GM19372 (cell line): ENCODE results near the gene RXRA.
A peak's percentile ranks its signal among the peaks of the same experiment; 100 is the strongest.

Source experiments
- ATAC-seq: cut with Tn5 transposase; IDR thresholded peaks from one replicate; pipeline ENCODE4 v1.9.1; 2021; ENCODE audit warnings: mild to moderate bottlenecking, low read depth, moderate library complexity; ENCODE audit not compliant: unreplicated experiment

Gene RXRA

DNA sequence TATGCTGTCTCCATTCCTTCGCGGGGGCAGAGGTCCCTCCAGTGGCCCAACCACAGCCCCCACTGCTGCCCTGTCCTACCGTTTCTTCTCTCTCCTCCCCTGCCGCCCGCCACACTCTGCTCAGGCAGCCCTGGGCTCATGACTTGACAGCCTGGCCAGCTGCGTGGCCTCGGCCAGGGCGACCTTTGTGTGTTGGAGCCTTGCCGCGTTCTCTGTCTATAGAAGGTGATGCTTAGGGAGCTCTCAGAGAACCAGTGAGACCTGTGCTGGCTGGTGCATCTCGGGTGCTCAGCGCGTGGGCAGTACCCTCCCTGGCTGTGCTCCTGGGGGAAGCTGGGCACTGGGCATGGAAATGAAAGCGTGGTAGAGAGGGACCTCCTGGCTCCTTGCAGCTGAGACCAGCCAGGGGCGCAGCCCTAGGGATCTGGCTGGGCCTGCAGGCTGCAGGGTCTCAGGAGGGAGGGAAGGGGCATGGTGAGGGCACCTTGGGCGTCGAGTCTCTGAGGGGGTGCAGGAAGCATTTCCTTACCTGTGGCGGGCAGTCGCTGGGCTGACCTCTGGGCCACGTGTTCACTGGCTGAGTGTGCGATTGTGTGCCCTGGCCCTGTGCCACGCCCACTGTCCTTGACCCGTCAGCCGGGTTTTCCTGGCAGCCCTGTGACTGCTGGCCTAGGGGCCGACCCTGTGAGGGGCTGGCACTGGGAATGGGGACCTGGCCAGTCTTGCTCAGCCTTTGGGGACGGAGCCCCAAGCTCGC lies 50.3 kb downstream of the RXRA start:
- no peak for ATAC-seq

DNA sequence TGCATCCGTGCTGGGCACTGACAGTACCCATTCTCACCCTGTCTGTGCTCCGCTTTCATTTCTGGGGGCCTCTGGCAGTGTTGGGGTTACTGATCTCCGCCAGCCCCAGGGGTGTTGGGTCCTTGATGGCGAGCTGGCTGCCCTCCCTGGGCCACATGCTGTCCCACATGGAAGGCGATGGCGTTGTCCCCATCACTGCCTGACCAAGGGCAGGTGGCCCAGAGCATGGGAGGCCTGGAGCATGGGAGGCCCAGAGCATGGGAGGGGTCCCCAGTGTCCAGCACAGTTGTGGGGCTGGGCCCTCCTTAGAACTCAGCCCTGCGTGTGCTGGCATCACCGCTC lies 50.9 kb downstream of the RXRA start:
- no peak for ATAC-seq

DNA sequence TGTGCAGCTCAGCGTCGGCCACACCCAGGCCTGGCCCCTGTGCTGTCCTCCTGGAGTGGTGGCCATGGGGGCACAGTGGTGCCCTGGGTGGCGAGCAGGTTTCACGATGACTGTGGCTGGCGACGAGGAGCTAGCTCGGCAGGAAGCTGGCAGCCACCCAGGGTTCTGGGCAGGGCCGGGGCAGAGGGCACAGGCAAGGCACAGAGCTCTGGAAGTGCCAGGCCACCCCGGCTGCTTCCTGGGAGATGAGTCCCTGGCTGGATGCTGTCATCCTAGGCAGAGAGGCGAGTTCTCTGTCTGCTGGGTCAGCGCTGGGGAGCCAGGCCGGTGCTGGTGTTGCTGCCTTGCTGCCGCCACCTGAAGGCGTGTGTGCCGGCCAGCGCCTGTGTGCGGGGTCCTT lies 51.7 kb downstream of the RXRA start:
- no peak for ATAC-seq

DNA sequence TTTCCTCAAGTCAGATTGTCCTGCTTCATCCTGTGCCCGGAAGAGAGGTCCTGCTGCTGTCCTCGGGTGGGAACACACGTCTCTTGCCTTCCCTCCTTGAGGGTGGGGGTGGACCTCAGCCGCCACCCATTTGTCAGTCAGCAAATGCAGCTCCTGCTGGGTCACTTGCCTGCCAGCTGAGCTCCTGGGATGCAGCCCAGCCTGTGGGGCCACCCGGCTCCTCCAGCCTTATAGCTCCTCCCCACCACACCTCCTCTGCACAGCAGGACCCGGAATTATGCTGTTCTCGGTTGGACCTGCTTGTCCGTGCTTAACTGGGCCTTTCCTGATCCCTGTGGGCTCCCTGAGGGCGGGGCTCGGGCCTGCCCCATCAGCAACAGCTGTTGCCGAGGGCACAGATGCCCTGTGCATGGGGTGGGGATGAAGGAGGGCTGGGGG lies 52.7 kb downstream of the RXRA start:
- ATAC-seq, result no peak

DNA sequence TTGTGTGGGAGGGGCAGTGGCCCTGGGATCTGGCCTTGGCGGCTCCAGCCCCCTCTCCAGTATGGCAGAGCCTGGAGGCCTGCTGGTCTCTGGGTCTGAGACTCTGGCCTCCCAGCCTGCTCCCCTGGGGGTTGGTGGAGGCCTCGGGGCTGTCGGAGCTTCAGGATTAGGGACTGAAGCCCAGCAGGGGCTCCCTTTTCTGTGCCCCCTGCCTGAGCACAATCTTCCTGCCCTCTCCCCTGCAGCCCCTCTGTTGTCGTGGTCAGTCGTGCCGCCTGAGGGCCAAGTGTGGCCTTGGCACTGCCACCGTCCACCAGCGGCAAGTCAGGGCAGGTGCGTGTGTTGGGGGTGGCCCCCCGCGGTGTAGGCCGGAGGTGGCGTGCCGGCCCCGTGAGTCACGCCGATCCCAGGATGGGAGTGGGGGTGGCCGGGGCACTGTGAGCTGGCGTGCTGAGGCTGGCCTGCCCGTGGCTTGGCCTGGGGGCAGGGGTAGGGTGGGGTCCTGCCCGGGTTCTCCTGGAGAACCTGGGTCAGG lies 53.6 kb downstream of the RXRA start:
- no peak for ATAC-seq

DNA sequence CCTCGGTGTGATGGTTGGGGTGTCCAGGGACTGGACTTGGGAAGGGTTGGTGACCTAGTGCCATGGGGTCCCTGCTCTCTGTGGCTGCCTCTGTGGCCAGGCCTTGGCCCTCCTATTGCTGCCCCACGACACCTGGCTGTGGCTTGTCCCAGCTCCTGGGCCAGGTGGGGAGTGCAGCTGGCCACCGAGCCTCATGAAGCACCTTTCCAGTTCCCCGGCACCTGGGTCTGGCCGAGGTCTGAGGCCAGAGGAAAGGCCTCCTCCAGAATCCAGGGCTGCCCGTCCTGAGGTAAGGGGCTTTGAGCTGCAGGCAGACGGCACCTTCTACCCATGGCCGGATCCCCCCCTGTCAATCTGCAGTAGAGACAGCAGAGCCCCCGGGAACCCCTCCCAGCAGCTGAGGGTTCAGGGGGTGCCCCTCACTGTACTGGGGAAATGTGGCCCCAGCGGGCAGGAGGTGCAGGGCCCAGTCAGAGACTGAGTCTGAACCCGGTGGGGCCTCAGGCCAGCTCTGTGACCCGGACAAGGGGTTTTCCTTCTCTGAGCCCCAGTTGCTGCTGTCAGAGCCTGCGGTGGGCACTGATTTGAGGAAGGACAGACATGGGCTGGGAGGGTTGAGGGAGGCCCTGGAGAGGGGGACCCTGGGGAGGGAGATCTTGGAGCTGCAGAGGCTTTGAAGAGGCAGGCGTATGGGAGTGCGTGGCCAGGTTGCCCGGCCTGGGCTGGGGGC lies 54.5 kb downstream of the RXRA start:
- no peak for ATAC-seq

DNA sequence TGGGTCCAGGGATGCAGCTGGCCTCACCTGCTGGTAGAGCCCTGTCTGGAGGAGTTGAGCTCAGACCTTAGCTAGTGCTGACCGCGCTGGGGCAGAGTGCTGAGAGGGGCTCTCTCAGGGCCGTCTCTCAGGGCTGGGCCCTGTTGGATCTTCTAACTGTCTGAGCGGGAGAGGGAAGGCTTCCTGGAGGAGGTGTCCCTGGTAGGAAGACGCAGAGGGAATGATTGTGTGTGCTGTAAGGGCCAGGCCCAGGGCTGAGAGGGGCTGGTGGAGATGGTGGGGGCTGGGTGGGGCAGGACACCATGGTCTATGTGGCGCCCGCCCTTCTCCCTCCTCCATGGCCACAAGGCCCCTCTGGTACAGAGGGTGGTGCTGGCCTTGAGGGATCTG lies 55.0 kb downstream of the RXRA start:
- no peak for ATAC-seq

DNA sequence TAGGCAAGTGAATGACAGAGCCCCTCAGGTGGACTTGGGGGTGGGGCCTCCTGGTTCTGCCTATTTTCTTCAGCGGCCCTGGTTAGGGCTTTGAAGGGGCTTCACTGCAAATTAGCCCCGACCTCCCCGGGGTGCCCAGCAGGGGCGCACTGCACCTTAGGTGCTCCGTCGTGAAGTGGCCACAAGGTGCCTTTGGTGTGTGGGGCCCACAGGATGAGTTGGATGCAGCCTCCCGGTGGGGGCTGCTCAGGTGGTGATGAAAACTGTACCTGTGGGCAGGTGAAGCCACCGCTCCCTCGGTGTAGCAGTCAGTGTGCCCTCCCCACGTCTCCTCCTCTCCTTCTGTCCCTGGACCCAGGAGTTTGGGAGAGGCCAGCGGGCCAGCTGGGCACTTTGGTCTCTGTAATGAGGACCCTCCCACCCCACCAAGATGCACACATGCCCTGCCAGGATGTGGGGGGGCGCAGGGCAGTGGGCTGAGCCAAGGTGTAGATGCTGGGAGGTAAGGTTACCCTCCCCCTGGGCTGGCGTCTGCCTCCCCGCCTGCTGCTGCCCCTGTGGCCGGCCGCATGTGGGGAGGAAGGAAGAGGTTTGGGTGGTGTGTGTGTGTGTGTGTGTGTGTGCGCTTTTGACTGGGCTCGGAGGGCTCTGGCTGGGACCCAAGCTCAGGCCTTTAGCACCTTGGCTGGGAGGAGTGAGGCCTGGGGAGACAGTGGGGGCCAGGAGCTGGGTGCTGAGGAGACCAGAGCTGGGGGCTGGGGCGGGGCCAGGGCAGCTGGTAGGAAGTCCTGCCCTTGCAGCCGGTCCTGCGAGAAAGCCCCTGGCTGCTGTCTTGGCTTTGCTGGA lies 55.6 kb downstream of the RXRA start:
- ATAC-seq, result no peak

DNA sequence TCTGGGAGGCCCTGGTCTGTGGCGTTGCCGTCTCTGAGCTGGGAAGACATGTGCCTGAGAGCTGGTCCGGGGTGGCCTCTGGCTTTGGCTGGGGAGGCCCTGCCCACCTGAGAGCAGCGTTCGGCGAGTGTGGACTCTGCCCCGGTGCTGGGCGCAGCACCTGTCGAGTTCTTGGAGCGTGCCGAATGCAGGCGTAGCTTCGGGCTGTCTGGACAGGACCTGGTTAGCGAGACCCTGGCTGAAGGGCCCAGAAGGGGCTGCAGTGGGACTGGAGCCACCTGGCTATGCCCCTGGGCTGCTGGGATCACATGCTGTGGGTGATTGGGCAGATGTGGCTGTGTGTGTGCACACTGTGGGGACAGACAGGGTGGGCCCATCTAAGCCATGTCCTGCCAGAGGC lies 56.5 kb downstream of the RXRA start:
- no peak for ATAC-seq

DNA sequence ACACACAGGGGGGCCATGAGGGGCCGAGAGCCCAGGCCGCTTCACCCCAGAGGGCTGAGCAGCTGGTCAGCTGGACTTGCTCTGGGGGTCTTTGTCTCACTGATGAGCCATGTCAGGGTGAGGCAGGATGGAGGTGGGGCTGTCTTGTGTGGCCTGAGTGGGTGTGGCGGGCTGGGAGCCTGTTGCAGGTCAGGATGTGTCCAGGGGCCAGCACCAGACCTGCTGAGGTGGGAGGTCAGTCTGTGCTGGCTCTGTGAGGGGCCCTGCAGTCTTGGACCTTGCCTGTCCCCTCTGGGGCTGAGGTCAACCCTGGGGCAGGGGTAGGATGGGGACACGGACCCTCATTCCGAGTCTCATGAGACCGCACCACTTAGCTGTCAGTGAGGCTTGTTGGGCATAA lies 56.9 kb downstream of the RXRA start:
- ATAC-seq, result no peak

DNA sequence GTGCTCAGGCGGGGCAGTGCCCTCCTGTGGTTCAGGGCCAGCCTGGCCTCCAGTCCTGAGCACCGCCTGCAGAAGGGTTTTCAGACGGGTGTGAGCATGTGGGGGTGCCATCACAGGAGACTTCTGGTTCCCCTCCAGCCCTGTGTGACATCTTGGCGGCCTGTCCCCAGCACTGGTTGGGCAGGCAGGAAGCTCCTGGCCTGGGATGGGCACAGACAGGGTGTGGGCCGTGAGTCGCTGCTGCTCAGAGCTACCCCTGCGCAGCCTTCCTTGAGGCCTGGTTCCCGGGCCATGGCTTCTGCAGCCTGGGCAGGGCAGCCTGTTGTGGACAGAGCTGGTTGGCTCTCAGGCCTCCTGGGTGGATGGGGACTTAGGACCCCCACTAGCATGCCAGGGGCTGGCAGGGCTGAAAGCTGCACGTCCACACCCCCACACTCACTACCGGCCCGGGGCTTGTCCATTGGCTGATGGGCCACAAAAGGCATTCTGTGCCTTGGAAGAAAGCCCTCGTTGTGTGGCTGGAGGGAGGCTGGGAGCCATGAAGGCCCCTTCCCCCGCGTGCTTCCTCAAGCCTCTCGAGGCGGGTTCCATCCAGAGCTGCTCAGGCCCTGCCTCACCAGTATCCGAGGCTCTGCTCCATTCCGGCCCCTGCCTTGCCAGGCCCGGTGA lies 58.7 kb downstream of the RXRA start:
- ATAC-seq, result no peak

DNA sequence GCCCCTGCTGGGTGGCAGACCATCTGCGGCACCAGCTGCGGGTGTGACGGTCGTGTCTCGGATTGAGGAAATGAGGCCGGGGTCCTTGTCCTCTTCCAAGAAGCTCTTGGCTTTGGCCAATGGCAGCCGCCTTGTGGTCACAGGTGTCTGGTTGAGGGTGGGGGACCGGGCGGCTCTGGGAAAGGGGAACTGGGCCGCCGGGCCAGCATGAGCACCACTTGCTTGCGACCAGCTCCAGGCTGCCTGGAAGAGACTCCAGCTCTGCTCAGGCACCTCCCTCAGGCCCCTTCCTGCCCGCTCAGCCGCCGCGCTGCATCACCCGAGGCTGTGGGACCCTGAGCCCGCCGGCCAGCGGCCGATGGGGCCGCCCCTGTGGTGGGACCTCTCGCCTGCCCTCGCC lies 59.7 kb downstream of the RXRA start:
- no peak for ATAC-seq

DNA sequence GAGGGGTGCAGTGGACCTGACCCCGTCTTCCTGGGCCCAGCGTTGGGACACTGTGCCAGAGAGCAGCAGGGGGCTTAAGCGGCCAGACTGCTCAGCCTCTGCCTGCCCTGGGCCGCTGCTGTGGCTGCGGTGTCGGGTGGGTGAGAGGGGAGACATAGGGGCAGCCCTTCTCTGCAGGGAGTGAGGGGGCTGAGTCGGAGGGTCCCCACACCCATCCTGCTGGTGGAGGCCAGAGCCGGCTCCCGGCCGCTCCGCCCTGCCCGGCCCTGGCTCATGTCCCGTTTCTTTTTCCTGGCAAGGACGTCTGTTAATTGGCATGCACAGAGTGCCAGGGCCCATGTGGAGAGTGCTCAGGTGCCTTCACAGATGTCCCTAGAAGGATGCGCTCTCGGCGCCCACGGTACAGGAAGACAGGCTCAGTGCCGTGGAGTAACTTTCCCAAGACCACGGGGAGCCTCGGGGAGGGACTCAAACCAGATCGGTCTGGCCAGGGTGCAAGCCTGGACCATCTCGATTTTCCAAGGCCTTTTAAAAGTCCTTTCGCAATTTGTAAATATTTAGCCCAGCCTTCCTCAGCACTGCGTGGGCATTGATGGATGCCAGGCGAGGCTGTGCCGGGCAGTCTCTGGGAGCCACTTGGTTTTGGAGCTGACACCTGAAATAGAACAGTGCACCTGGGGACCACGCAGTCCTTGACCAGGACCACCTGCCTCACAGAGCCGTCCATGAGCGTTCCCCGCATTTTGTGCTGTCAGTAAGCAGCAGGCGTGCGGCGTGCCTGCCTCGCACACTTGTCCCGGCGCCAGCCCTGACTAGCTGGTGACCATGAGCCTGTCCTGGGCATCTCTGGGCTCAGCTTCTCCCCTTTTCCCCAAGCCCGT lies 60.9 kb downstream of the RXRA start:
- ATAC-seq, result no peak

DNA sequence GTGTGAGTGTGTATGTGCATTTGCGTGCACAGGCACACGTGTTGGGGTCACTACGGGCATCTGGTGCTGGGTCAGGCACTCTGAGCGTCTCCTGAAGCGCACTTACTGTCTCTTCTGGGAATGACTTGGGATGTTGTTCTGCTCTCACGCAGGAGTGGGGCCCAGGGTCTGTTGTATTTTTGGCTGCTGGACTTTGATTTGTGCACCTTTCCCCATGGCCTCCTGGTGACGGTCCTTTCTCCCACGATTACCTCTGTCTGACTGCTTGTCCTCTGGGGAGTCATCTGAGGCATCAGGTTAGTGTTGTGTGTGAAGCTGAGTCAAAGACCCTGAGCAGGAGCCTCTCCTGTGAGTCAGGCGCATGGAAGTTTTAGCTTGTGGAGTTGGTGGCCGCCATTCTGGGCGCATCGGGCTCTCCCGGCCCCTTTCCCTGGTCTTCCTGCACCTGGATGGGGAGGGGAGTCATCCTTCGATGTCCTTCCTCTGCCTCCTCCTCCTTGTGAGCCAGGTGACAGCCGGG lies 62.1 kb downstream of the RXRA start:
- no peak for ATAC-seq

DNA sequence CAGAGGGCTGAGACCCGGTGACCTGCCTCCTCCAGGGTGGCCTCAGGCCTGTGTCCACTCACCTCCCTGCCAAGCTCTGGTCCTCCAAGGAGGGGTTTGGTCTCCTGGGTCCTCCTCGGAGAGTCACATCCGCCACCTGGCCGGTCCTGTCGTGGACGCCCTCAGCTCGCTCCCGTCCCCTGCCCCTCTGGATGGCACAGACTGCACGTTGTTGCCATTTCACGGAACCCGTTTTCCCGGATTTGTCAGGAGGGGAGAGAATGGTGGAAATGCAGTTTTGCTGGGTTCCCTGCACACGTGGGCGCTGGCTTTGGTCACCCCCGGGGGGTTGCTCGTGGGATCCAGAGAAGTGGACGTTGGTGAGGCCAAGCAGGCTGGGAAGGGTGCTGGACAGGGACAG lies 62.7 kb downstream of the RXRA start:
- ATAC-seq, result no peak

DNA sequence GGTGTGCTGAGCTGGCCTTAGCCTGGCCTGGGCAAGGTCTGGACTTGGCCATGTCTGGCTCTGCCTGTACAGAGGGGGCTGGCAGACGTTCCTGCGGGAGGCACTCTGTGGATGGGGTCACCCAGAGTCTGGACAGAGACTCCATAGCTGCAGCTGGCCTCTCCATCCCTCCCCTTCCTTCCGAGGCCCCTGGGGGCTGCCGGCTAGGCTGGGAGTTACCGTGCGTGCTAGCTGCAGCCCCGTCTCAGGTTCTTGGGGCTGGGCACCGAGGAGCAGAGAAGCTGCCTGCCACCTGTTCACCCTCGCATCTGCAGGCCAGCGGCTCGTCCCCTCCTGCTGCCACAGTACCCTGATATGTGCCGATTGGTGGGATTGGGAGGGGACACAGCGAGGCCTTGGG lies 63.4 kb downstream of the RXRA start:
- ATAC-seq, result no peak

DNA sequence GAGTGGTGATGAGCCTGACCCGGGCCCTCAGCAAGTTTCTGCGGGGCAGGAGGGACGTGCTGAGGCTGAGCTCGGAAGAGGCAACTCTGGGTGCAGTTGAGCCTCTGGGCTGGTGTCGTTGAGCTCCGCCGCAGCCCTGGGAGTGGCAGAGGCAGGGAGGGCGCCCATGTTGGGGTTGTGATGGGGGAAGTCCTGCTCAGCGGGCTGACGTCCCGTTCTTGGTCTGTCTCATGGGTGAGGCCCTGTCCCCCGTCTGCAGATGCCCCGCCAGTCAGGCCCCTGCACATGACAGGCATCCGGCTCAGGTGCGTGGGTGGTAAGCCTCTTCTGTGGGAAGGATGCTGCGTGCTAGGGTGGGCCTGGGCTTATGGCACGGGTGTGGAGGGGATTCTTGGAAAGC lies 64.3 kb downstream of the RXRA start:
- ATAC-seq, result peak; percentile 26

DNA sequence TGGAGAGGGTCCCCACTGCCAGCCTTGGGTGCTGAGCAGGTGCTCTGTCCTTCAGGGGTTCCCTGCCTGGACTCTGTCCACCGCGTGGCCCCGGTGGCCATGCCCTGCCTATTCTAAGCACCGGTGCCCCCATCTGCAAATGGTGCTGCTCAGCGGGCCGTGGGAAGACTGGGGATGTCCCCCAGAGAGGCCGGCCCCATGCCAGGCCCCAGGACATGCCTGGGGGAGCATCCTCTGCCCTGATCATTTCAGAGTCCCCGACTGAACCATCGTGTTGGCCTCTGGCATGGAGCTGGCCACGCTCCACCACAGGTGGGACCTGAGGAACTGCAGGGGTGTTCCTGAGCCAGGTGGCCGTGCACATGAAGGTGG lies 64.7 kb downstream of the RXRA start:
- ATAC-seq, result peak; percentile 27
